Motor neuron (in vitro differentiated cells): ENCODE measurements around the gene HAP1. TPM values are rescaled to one million over a fixed set of nuclear protein-coding genes. Genes with fewer than 3 reads are reported as not detected.
"Not testable (repeated sequence)": the region's sequence is repeated elsewhere in the genome, so short reads cannot be mapped to it uniquely, and the experiment has no call there.

ENCODE experiments used
- ATAC-seq, 8 experiments: fragments of 200-7000 bp; cut with Tn5 transposase; replicated peaks in 6 of 8; 2 replicates each; pipeline ENCODE4 v1.8.0; 2021; ENCODE audit warnings: mild to moderate bottlenecking in 8 of 8, moderate library complexity in 8 of 8
- H3K27ac ChIP-seq, 2 donors: fragments of 250-450 bp; sonication (Bioruptor Pico); 2 replicates each; pipeline ENCODE4 v1.9.0; 2021; ENCODE audit warnings: antibody characterized with exemption in 2 of 2, mild to moderate bottlenecking in 2 of 2, moderate library complexity in 1 of 2
- H3K4me1 ChIP-seq, 2 donors: fragments of 250-450 bp; sonication (Bioruptor Pico); replicated peaks in 1 of 2; 2 replicates each; pipeline ENCODE4 v1.6.1; 2021; ENCODE audit warnings: antibody characterized with exemption in 2 of 2, mild to moderate bottlenecking in 2 of 2, moderate library complexity in 1 of 2
- H3K4me3 ChIP-seq, 5 donors: fragments of 250-450 bp; sonication (Bioruptor Pico); 2 replicates each; pipeline ENCODE4 v1.9.0; 2021; ENCODE audit warnings: antibody characterized with exemption in 5 of 5, mild to moderate bottlenecking in 5 of 5, moderate library complexity in 4 of 5
- WGBS, 10 experiments: fragments of 450-650 bp; shearing (Covaris generic); methylation state at CpG; one replicate each; pipeline ENCODE4 v1.0.0; 2022; 5-methylcytosine and 5-hydroxymethylcytosine counted together
- in situ Hi-C, 9 experiments: fragments of 400-800 bp; cut with MboI; loops; one replicate each; pipeline ENCODE4 v1.15.0; 2021; ENCODE audit warnings: low sequenced_read_pairs in 9 of 9, low pct_unique_long_range_greater_than_20kb in 2 of 9; ENCODE audit not compliant: unreplicated experiment in 9 of 9
- total RNA-seq, 8 experiments: library from RNA; unstranded; fragments of 300-600 nt; gene quantifications; 2 replicates each; pipeline versions ENCODE4 v1.2.3 to v1.2.4, GENCODE V29; 2022

Gene HAP1
- total RNA-seq, 8 experiments from 2014 or later, result 0.41 to 12.8 (median 2.1) TPM

DNA sequence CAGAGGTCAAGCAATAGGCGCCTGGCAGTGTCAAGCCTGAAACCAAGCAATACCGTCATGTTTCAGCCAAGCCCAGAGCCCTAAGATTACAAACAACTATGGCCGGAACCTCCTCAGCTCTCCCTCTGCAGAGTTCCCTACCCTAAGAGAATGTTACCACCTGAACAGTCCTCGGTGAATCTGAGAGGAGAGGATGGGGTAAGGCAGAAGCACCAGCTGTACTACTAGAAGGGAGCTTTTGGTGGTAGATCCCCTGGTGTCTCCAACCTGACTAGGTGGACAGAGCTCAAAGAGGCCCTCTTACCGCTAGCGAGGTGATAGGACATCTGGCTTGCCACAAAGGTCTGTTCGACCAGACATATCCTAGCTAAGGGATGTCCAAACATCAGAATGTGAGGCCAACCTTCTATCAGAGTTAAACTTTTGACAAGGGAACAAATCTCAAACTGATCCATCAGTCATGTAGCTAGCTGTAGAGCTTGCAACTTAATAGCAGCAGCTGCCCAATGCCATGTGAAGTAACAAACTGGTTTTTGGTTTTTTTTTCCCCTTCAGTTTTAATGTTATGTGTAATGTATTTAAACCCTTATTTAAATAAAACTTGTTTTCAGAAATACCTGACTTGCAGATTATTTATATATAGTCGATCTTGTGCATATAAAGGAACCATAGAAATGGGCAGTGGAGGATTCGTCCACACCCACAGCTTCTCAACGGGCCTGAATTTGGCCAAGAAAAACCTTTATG lies 43.2 kb downstream of the HAP1 start:
- Histone ChIP-seq H3K4me1 (peaks cover 10% of the 10 kb centered on the region in 2 donors), H3K27ac (no peak overlapping the region), H3K4me3 (peak overlapping the region in 2 of 5 donors; percentile 2 to 83)
- in situ Hi-C loops, result no loop called here
- WGBS, 10 experiments, result 20 to 100% (median 90%) methylated on average over 1 to 7 of the region's 10 CpGs
- no peak for ATAC-seq

DNA sequence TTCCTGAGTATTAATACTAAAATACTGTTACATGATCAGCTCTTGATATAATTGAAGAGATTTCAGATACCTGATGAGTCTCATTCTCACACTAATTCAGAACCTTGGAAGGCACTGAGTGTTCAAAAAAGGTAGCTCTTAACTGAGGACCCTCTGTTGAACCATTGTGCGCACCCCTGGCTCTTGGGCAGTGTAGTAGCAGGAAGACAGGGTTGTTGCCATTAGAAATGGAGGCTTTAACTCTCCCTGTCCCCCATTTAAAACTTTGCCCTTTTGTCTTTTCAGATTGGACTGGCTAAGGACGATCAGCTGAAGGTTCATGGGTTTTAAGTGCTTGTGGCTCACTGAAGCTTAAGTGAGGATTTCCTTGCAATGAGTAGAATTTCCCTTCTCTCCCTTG lies 43.9 kb downstream of the HAP1 start:
- in situ Hi-C loops, result no loop called here
- Histone ChIP-seq H3K27ac (no peak overlapping the region), H3K4me3 (peak overlapping the region; percentile 78 to 96 (median 89)), H3K4me1 (peaks cover 10% of the 10 kb centered on the region in 2 donors)
- WGBS, 10 experiments, result 50 to 100% (median 91%) methylated on average over 1 to 2 of the region's 2 CpGs; no CpG with 5 or more reads in 2 of the 10 experiments
- ATAC-seq, result no peak

- in situ Hi-C loops, result no loop called here
These were observed 44.7 kb downstream of the HAP1 start for GRCh38 chr17:41689497-41690299.

GRCh38 chr17:41688641-41689496 lies 45.6 kb downstream of the HAP1 start, which contains the start of gene EIF1:
Gene EIF1 (plus strand): TSS chr17:41688885. CDS start chr17:41689039, 154 bp downstream.
- H3K4me3 ChIP-seq, result peak within 1 kb of the TSS; percentile 78 to 96 (median 89)
- peak; percentile 40 to 84 (median 79) for ATAC-seq
- H3K4me1 ChIP-seq, result peaks cover 16% of the 10 kb centered on the region in 2 donors
- in situ Hi-C loops, result no loop called here
- H3K27ac ChIP-seq, result peak within 1 kb of the TSS; percentile 97 to 98
- WGBS, 10 experiments, result 0 to 4% (median 0%) methylated on average over 3 to 16 of the region's 81 CpGs; no CpG with 5 or more reads in 5 of the 10 experiments

More at GRCh38 chr17:41689497-41690299, 44.7 kb downstream of the HAP1 start:
- H3K27ac ChIP-seq, result peak overlapping the region; percentile 97 to 98
- WGBS, 10 experiments, result 0 to 16% (median 2%) methylated on average over 1 to 14 of the region's 27 CpGs; no CpG with 5 or more reads in 1 of the 10 experiments
- H3K4me1 ChIP-seq, result peaks cover 10% of the 10 kb centered on the region in 2 donors
- H3K4me3 ChIP-seq, result peak overlapping the region; percentile 78 to 96 (median 89)
- ATAC-seq, result no peak

- peaks cover 24 to 25% of the 10 kb centered on the region in 2 donors for H3K4me1 ChIP-seq
- H3K27ac ChIP-seq, result peak overlapping the region; percentile 64 to 72
- peak overlapping the region; percentile 36 to 96 (median 83) for H3K4me3 ChIP-seq
- 0 to 80% (median 13%) methylated on average over 1 to 13 of the region's 23 CpGs; no CpG with 5 or more reads in 1 of the 10 experiments for WGBS, 10 experiments
- peak in 1 of 8 experiments; percentile 44 for ATAC-seq
- in situ Hi-C loops, result no loop called here
These were observed 46.4 kb downstream of the HAP1 start for GRCh38 chr17:41687828-41688640.

DNA sequence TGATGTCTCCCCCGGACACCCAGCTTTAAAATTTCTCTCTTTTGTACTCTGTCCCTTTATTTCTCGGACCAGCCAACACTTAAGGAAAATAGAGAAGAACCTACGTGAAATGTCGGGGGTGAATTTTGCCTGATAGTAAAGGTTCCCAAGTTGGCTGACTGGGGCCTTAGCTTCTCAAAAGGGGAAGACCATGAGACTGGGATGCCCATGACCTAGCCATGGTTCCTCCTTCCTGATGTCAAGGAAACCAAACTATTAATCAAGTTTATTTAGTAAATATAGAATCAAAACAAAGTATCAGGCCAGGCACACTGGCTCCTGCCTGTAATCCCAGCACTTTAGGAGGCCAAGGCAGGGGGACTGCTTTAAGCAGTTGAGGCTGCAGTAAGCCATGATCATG lies 48.2 kb downstream of the HAP1 start:
- 88 to 100% (median 90%) methylated on average over 1 to 2 of the region's 4 CpGs; no CpG with 5 or more reads in 7 of the 10 experiments for WGBS, 10 experiments
- H3K4me3 ChIP-seq, result no peak overlapping the region
- H3K27ac ChIP-seq, result no peak overlapping the region
- peaks cover 28 to 32% of the 10 kb centered on the region in 2 donors for H3K4me1 ChIP-seq
- in situ Hi-C loops, result no loop called here
- no peak for ATAC-seq

- H3K4me1 ChIP-seq, result peaks cover 28 to 32% of the 10 kb centered on the region in 2 donors
- H3K27ac ChIP-seq, ATAC-seq, H3K4me3 ChIP-seq, in situ Hi-C loops: not testable (repeated sequence)
- WGBS, 10 experiments, result 68 to 100% (median 81%) methylated on average over 2 to 10 of the region's 13 CpGs; no CpG with 5 or more reads in 3 of the 10 experiments
These were observed 48.7 kb downstream of the HAP1 start for GRCh38 chr17:41685753-41686152.

DNA sequence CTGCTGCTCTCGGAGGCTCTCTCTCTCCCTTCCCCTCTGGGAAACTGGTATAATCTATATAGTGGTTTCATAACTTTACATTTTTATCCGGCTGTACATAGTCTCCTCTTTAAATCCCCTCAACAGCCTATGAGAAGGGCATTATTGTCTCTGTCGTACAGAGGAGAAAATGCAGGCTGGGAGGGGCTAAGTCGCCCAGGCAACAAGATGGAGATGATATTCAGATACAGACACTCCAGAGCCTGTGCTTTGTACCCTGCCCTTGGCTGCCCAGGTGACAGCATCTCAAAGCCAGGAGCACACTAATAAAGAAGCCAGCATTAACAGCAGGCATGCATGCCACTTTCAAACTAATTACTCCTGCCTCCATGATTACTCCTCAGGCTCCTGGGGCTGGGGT lies 50.4 kb downstream of the HAP1 start:
- Histone ChIP-seq H3K4me3 (no peak overlapping the region), H3K4me1 (peaks cover 33% of the 10 kb centered on the region in 2 donors), H3K27ac (peak overlapping the region; percentile 82 to 90)
- in situ Hi-C loops, result no loop called here
- ATAC-seq, result peak; percentile 1 to 34 (median 16)
- WGBS, 10 experiments, result 0 to 83% (median 29%) methylated on average over 1 to 4 of the region's 4 CpGs; no CpG with 5 or more reads in 3 of the 10 experiments

DNA sequence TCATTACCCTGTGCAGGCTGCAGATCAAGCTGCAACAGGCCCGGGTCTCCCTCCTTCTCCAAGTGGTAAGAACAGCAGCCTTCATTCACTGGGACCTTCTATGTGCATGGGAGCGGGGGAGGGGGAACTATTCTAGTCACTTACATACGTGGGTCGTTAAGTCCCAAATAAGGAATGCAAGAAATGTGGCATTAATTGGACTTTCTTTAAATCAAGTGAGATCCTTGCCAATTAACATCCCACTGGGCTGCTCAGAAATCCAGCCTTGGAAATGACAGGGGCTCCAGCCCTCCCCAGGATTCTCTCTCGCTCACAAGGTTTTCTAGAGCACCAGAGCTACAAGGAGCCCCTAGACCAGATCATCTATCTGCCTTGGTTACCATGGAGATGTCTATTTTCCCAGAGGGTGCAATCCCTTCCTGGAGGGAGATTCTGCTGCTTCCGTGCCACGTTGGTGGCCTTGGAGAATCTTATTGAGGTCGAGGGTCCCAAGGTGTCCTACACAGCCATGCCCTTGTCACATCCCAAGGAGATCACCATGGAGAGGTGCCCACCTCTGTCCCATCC lies 50.9 kb downstream of the HAP1 start:
- peak in 5 of 8 experiments; percentile 27 to 61 (median 46) for ATAC-seq
- in situ Hi-C loops, result no loop called here
- Histone ChIP-seq H3K27ac (peak overlapping the region; percentile 82 to 90), H3K4me3 (no peak overlapping the region), H3K4me1 (peaks cover 38% of the 10 kb centered on the region in 2 donors)
- 14 to 90% (median 34%) methylated on average over 2 to 8 of the region's 8 CpGs; no CpG with 5 or more reads in 3 of the 10 experiments for WGBS, 10 experiments

DNA sequence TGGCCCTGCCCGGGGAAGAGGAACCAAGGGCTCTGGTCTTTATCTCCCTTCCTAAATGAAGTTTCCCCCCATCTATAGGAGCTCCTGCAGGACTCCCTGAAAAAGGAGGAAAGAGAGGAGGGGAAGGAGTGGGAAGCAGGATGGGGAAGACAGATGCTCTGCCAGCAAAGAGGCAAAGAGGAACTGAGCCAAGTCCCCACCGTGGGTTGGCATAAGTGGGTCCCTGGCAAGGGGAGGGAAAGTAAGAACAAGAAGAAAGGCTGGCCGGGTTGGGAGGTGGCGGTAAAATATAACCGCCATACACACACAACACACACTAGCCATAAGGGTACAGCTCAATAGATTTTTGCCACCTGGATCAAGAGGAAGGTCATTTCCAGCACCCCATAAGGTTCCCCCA lies 51.8 kb downstream of the HAP1 start:
- 29 to 86% (median 83%) methylated on average over 1 to 4 of the region's 5 CpGs; no CpG with 5 or more reads in 5 of the 10 experiments for WGBS, 10 experiments
- no peak for ATAC-seq
- Histone ChIP-seq H3K27ac (peak overlapping the region; percentile 82 to 90), H3K4me3 (no peak overlapping the region), H3K4me1 (peaks cover 35 to 37% of the 10 kb centered on the region in 2 donors)
- in situ Hi-C loops, result no loop called here

GRCh38 chr17:41681776-41682175 lies 52.7 kb downstream of the HAP1 start:
- Histone ChIP-seq H3K27ac (no peak overlapping the region), H3K4me3 (no peak overlapping the region), H3K4me1 (peaks cover 34 to 37% of the 10 kb centered on the region in 2 donors)
- 80 to 100% (median 89%) methylated on average over 1 of the region's 3 CpGs; no CpG with 5 or more reads in 7 of the 10 experiments for WGBS, 10 experiments
- no peak for ATAC-seq
- in situ Hi-C loops, result no loop called here
